ENCODE results near the gene PELI2.

DNA sequence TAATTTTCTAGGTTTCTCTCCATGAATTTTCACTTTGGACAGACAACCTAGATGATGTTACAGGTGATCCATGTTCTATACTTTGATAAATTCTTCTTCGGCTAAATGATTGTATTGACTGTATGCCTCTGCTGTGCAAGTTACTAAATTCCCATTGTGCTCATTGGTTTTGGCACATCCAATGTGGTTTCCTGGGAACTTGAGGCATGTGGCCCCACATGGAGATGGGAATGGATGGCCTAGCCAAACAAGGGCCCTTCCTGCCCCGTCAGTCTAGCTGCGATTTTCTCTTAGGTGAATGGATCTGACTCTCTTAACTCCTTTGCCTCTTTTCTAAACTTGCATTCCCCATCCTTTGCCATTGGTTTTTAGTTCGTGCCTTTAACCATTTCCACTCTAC is 186.2 kb downstream of the PELI2 start:
- TF ChIP-seq, protein P1, sequence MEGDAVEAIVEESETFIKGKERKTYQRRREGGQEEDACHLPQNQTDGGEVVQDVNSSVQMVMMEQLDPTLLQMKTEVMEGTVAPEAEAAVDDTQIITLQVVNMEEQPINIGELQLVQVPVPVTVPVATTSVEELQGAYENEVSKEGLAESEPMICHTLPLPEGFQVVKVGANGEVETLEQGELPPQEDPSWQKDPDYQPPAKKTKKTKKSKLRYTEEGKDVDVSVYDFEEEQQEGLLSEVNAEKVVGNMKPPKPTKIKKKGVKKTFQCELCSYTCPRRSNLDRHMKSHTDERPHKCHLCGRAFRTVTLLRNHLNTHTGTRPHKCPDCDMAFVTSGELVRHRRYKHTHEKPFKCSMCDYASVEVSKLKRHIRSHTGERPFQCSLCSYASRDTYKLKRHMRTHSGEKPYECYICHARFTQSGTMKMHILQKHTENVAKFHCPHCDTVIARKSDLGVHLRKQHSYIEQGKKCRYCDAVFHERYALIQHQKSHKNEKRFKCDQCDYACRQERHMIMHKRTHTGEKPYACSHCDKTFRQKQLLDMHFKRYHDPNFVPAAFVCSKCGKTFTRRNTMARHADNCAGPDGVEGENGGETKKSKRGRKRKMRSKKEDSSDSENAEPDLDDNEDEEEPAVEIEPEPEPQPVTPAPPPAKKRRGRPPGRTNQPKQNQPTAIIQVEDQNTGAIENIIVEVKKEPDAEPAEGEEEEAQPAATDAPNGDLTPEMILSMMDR (IDR thresholded peaks at IDR 0.05): no peak
- TF ChIP-seq POLR2A (IDR thresholded peaks at IDR 0.05): no peak

Data from lower leg skin (tissue), 3 donors.